Measurements from ENCODE around the gene MBD3. TPM values are rescaled to one million over a fixed set of nuclear protein-coding genes. Genes with fewer than 3 reads are reported as not detected.

The MBD3 gene
- total RNA-seq, 1 donor from 2014 or later: 75.3 TPM

GRCh38 chr19:1528596-1529429 is 63.9 kb downstream of the MBD3 start:
- Histone ChIP-seq H3K27me3 (ENCODE audit: control insufficient read depth, insufficient read depth, low read length) (peaks cover 8% of the 10 kb centered on the region), H3K4me3 (ENCODE audit: low read depth, low read length) (no peak overlapping the region), H3K36me3 (ENCODE audit: control insufficient read depth, insufficient read depth, low read length) (no peaks in the 10 kb centered on the region)
- DNase-seq (ENCODE audit: low read depth) (no peak), FAIRE-seq (no peak)
- no peak for TF ChIP-seq CTCF (IDR thresholded peaks at IDR 0.05; ENCODE audit: insufficient read depth, low read length, severe bottlenecking)

- FAIRE-seq: no peak
- H3K36me3 ChIP-seq (ENCODE audit: control insufficient read depth, insufficient read depth, low read length): no peaks in the 10 kb centered on the region
- H3K4me3 ChIP-seq (ENCODE audit: low read depth, low read length): no peak overlapping the region
- peaks cover 12% of the 10 kb centered on the region for H3K27me3 ChIP-seq (ENCODE audit: control insufficient read depth, insufficient read depth, low read length)
- TF ChIP-seq CTCF (IDR thresholded peaks at IDR 0.05; ENCODE audit: insufficient read depth, low read length, severe bottlenecking): no peak
- DNase-seq (ENCODE audit: low read depth): no peak
These were observed 64.9 kb downstream of the MBD3 start for GRCh38 chr19:1527650-1528309.

GRCh38 chr19:1526979-1527649 is 65.6 kb downstream of the MBD3 start:
- TF ChIP-seq CTCF (IDR thresholded peaks at IDR 0.05; ENCODE audit: insufficient read depth, low read length, severe bottlenecking): no peak
- Histone ChIP-seq H3K27me3 (ENCODE audit: control insufficient read depth, insufficient read depth, low read length) (peaks cover 14% of the 10 kb centered on the region), H3K36me3 (ENCODE audit: control insufficient read depth, insufficient read depth, low read length) (no peaks in the 10 kb centered on the region), H3K4me3 (ENCODE audit: low read depth, low read length) (no peak overlapping the region)
- FAIRE-seq: no peak
- peak; percentile 48 for DNase-seq (ENCODE audit: low read depth)

GRCh38 chr19:1526066-1526778 is 66.4 kb downstream of the MBD3 start:
- no peak for FAIRE-seq
- no peak for DNase-seq (ENCODE audit: low read depth)
- no peaks in the 10 kb centered on the region for H3K36me3 ChIP-seq (ENCODE audit: control insufficient read depth, insufficient read depth, low read length)
- TF ChIP-seq CTCF (IDR thresholded peaks at IDR 0.05; ENCODE audit: insufficient read depth, low read length, severe bottlenecking): no peak
- H3K4me3 ChIP-seq (ENCODE audit: low read depth, low read length): no peak overlapping the region
- H3K27me3 ChIP-seq (ENCODE audit: control insufficient read depth, insufficient read depth, low read length): peaks cover 14% of the 10 kb centered on the region

GRCh38 chr19:1525343-1525742 is 67.3 kb downstream of the MBD3 start:
- Histone ChIP-seq H3K4me3 (ENCODE audit: low read depth, low read length) (no peak overlapping the region), H3K36me3 (ENCODE audit: control insufficient read depth, insufficient read depth, low read length) (no peaks in the 10 kb centered on the region), H3K27me3 (ENCODE audit: control insufficient read depth, insufficient read depth, low read length) (peaks cover 14% of the 10 kb centered on the region)
- DNase-seq (ENCODE audit: low read depth) (no peak), FAIRE-seq (no peak)
- TF ChIP-seq CTCF (IDR thresholded peaks at IDR 0.05; ENCODE audit: insufficient read depth, low read length, severe bottlenecking): no peak
